Muscle of back (tissue), 13 donors: ENCODE results near the gene PPME1. TPM values are rescaled to one million over a fixed set of nuclear protein-coding genes. Genes with fewer than 3 reads are reported as not detected.
"Not testable (repeated sequence)": the region's sequence is repeated elsewhere in the genome, so short reads cannot be mapped to it uniquely, and the experiment has no call there.

Experiments used
- DNase-seq, 3 donors: peaks; one replicate each; pipeline versions ENCODE4 v3.0.0 to v3.0.0-alpha.2; 2013
- long read RNA-seq, 9 donors: transcript quantifications; one replicate each; lab custom pipeline, GENCODE V29; 2026
- polyA plus RNA-seq, 10 donors: library from polyadenylated mRNA; unstranded; fragments of 120-200 nt; gene quantifications; one replicate each; pipeline ENCODE4 v1.2.1, GENCODE V29; 2013; ENCODE audit not compliant: insufficient read length in 10 of 10

The PPME1 gene, protein sequence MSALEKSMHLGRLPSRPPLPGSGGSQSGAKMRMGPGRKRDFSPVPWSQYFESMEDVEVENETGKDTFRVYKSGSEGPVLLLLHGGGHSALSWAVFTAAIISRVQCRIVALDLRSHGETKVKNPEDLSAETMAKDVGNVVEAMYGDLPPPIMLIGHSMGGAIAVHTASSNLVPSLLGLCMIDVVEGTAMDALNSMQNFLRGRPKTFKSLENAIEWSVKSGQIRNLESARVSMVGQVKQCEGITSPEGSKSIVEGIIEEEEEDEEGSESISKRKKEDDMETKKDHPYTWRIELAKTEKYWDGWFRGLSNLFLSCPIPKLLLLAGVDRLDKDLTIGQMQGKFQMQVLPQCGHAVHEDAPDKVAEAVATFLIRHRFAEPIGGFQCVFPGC
- 10 to 100 TPM; 35.1 to 54.7 (median 39.1) TPM for polyA plus RNA-seq
- long read RNA-seq, donor 1, full-length matches to known transcripts: 9 of 9 reads
- long read RNA-seq, donor 1, partial matches to known transcripts: 0 of 9 reads
- long read RNA-seq, donor 1, other reads (novel, unspliced or antisense): 0 of 9 reads
- long read RNA-seq, donor 2, transcript PPME1-201 (14 exons, 2,677 nt): major isoform, 6 of 6 reads
- long read RNA-seq, donor 2, partial matches to known transcripts: 0 of 6 reads
- long read RNA-seq, donor 2, other reads (novel, unspliced or antisense): 0 of 6 reads
- long read RNA-seq, donor 3: 0 reads
- long read RNA-seq, donor 4, transcript PPME1-201 (14 exons, 2,677 nt): major isoform, 6 of 6 reads
- long read RNA-seq, donor 4, partial matches to known transcripts: 0 of 6 reads
- long read RNA-seq, donor 4, other reads (novel, unspliced or antisense): 0 of 6 reads
- long read RNA-seq, donor 5, transcript PPME1-201 (14 exons, 2,677 nt): major isoform, 6 of 7 reads
- long read RNA-seq, donor 5, partial matches to known transcripts: 0 of 7 reads
- long read RNA-seq, donor 5, other reads (novel, unspliced or antisense): 0 of 7 reads
- long read RNA-seq, donor 6, transcript PPME1-201 (14 exons, 2,677 nt): major isoform, 5 of 6 reads
- long read RNA-seq, donor 6, partial matches to known transcripts: 0 of 6 reads
- long read RNA-seq, donor 6, other reads (novel, unspliced or antisense): 0 of 6 reads
- long read RNA-seq, donor 7, partial matches to known transcripts: 0 of 3 reads
- long read RNA-seq, donor 7, other reads (novel, unspliced or antisense): 0 of 3 reads
- long read RNA-seq, donor 8, full-length matches to known transcripts: 7 of 7 reads
- long read RNA-seq, donor 8, partial matches to known transcripts: 0 of 7 reads
- long read RNA-seq, donor 8, other reads (novel, unspliced or antisense): 0 of 7 reads
- long read RNA-seq, donor 9, partial matches to known transcripts: 0 of 1 reads
- long read RNA-seq, donor 9, other reads (novel, unspliced or antisense): 0 of 1 reads

- peak; percentile 100 for DNase-seq
These were observed at the start of gene PPME1, which contains the start of gene C2CD3 for GRCh38 chr11:74170694-74171629. PPME1 (plus strand) TSS chr11:74171289; CDS start chr11:74171422, 133 bp downstream. C2CD3 (minus strand) TSS chr11:74171002; CDS start chr11:74170792, 210 bp downstream.

- no peak for DNase-seq
These were observed 49.3 kb upstream of the PPME1 start for GRCh38 chr11:74121804-74122203.

GRCh38 chr11:74123008-74123448 lies 48.1 kb upstream of the PPME1 start:
- DNase-seq: no peak

DNA sequence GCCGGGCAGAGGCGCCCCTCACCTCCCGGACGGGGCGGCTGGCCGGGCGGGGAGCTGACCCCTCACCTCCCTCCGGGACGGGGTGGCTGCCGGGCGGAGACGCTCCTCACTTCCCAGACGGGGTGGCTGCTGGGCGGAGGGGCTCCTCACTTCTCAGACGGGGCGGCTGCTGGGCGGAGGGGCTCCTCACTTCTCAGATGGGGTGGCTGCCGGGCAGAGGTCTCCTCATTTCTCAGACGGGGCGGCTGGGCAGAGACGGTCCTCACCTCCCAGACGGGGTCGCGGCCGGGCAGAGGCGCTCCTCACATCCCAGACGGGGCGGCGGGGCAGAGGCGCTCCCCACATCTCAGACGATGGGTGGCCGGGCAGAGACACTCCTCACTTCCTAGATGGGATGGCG lies 42.0 kb upstream of the PPME1 start:
- not testable (repeated sequence) for DNase-seq

GRCh38 chr11:74132833-74133232 lies 38.3 kb upstream of the PPME1 start:
- DNase-seq: no peak

- DNase-seq: peak in 1 of 3 donors; percentile 20
These were observed 37.7 kb upstream of the PPME1 start for GRCh38 chr11:74133436-74133835.

DNA sequence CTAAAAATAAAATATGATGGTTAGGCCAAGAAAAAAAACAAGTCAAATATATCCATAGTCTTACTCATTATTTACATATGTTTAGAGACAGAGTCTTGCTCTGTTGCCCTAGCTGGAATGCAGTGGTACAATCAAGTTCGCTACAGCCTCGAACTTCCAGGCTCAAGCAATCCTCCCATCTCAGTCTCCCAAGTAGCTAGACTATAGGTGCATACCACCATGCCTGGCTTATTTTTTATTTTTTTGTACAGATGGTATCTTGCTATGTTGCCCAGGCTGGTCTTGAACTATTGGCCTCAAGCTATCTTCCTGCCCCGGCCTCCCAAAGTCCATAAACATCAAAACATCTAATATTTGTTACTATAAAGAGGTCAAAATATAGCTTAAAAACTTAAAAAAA lies 36.4 kb upstream of the PPME1 start:
- DNase-seq: no peak

DNA sequence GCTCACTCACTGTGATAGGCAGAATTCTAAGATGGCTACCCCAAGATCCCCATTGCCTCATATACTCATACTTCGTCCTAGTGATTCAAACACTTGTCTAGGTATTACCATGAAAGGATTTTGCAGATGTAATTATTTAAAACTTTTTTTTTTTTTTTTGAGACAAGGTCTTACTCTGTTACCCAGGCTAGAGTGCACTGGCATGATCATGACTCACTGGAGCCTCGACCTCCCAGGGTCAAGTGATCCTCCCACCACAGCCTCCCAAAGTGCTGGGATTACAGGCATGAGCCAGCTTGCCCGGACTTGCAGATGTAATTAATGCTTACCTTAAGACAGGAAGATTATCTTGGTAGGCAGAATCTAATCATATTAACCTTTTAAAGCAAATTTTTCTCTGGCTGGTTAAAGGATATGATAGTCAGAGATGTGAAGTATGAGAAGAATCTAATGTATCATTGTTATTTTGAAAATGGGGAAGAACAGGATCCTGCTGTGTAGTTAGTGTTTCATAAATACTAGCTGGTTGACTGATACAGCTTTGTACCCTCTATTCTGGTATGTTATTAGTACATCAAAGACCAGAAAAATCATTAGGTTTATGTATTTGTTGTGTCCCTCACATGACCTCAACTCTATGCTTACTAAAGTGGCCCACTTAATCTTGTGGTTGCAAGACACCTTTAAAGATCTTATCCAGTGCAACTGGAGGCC lies 35.8 kb upstream of the PPME1 start:
- no peak for DNase-seq

DNA sequence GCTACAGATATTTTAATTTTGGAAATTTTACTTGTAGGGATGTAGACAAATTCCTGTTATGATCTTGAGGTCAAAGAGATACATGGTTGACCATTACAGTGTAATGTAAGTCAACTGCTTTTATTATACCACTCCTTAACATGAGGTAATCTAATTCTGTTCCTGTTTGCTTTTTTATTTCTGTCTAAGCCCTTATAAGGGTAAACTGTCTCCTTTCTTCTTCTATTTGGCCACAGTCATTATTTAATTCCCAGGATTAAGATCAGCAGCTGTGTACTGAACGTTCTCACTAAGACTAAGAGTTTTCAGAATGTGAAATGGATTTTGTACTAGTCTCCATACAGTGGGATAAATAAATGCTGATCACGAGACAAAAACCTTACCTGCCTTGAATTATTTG lies 33.1 kb upstream of the PPME1 start:
- peak in 2 of 3 donors; percentile 15 to 31 for DNase-seq

DNA sequence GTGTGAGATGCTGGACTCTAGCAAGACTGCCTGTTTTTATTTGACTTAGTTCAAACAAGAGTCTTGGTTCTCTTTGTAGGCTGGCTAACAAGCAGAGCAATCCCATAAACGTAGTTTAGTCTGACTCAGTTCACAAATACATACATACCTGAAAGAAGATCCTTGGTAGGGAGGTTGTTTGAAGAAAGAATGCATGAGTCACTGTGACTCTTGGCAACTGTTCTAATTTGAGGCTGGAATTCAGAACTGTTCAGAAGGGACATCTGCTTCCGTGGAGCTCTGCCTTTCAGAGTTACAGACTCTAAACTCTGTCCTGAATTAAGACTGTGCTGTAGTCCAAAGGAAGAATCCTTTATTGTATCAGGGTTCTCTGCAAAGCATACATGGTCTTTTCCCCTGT lies 32.5 kb upstream of the PPME1 start:
- DNase-seq: peak; percentile 79 to 96 (median 83)

GRCh38 chr11:74139151-74139918 lies 31.8 kb upstream of the PPME1 start:
- DNase-seq: peak in 2 of 3 donors; percentile 29 to 50

GRCh38 chr11:74139919-74140431 lies 31.1 kb upstream of the PPME1 start:
- DNase-seq: not testable (repeated sequence)

- no peak for DNase-seq
These were observed 29.8 kb upstream of the PPME1 start for GRCh38 chr11:74141241-74141695.

DNA sequence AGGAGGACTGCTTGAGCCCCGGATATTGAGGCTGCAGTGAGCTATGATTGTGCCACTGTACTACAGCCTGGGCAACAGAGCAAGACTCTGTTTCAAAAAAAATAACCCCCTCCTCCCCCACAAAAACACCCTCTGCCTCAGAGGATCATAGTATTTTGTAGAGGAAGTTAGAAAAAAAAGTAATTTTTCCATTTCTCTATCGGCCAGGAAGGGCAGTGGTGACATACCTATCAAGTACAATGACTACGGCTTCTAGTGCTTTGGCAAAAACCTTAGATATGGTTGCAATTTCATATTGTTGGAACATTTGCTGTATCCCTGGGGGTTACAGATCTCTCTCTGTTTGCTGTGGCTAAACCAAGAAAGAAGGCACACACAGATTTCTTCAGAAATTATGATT lies 29.2 kb upstream of the PPME1 start:
- no peak for DNase-seq

GRCh38 chr11:74142624-74143023 lies 28.5 kb upstream of the PPME1 start:
- DNase-seq: no peak

DNA sequence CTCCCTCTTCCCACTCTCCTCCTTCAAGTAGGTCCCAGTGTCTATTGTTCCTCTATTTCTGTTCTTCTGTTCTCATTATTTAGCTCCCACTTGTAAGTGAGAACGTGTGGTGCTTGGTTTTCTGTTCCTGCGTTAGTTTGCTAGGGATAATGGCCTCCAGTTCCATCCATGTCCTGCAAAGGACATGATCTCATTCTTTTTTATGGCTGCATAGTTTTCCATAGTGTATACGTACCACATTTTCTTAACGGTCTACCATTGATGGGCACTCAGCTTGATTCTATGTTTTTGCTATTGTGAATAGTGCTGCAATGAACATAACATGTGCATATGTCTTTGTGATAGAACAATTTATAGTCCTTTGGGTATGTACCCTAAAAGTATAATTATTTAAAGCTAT lies 26.5 kb upstream of the PPME1 start:
- no peak for DNase-seq

DNA sequence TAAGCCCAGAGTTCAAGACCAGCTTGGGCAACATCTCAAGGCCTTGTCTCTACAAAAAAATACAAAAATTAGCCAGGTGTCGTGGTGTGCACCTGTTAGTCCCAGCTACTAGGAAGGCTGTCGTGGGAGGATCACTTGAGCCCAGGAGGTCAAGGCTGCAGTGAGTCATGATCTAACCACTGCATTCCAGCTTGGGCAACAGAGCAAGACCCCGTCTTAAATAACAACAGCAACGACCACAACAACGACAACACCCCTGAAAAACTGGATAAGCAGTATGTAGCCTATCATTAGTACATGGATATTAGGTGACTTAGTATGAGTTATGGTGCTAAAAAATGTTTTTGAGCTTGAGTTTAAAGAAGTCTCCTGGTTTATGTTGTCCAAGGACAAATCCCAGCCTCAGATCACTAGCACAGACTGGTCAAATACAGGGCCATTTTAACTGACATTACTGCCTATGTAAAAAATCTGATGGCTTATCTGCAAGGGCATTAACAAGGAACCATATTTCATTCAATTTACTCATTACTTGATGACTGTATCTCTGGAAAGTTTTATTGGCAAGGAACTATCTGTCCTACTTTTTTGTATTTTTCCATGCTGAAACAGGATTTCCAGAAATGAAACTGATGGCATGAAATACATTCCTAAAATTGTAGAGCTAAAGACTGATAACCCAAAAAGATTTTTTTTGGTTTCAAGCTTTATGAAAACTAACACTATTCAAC lies 23.7 kb upstream of the PPME1 start:
- no peak for DNase-seq

GRCh38 chr11:74153224-74153623 lies 17.9 kb upstream of the PPME1 start:
- DNase-seq: no peak
